Esophagus squamous epithelium (tissue), 5 donors: ENCODE results near the gene BORA. TPM values are rescaled to one million over a fixed set of nuclear protein-coding genes. Genes with fewer than 3 reads are reported as not detected.
"Not testable (repeated sequence)": the region's sequence is repeated elsewhere in the genome, so short reads cannot be mapped to it uniquely, and the experiment has no call there.

Experiments used
- DNase-seq: peaks from one replicate; lab custom pipeline; 2025; lab: John Stamatoyannopoulos, UW
- H3K27ac ChIP-seq, 4 donors: fragments of 200-600 bp; sonication (generic); one replicate each; pipeline ENCODE4 v1.5.1; 2016 to 2019; ENCODE audit warnings: mild to moderate bottlenecking in 1 of 4
- H3K27me3 ChIP-seq, 4 donors: fragments of 200-600 bp; sonication (generic); 1 replicate in 3 of 4; 2 replicates in 1 of 4; pipeline versions ENCODE4 v1.5.1 to v1.6.0; 2017 to 2021; ENCODE audit warnings: antibody characterized with exemption in 1 of 4
- H3K36me3 ChIP-seq, 3 donors: fragments of 200-600 bp; sonication (generic); one replicate each; pipeline ENCODE4 v1.5.1; 2016 to 2019
- H3K4me1 ChIP-seq, 3 donors: fragments of 200-600 bp; sonication (generic); one replicate each; pipeline ENCODE4 v1.5.1; 2017 to 2019
- H3K4me3 ChIP-seq, 4 donors: fragments of 200-600 bp; sonication (generic); 1 replicate in 3 of 4; 2 replicates in 1 of 4; pipeline ENCODE4 v1.5.1; 2016 to 2019; ENCODE audit warnings: mild to moderate bottlenecking in 2 of 4, moderate library complexity in 1 of 4
- H3K9me3 ChIP-seq, 3 donors: fragments of 200-600 bp; sonication (generic); one replicate each; pipeline ENCODE4 v1.5.1; 2016 to 2019
- POLR2A ChIP-seq, 4 donors: fragments of 450-650 bp; IDR thresholded peaks; one replicate each; pipeline ENCODE4 v1.6.1; 2017; ENCODE audit warnings: antibody characterized with exemption in 4 of 4, mild to moderate bottlenecking in 4 of 4, moderate library complexity in 3 of 4
- WGBS, 2 donors: methylation state at CpG; one replicate each; pipeline ENCODE4 v1.1.5; 2018; 5-methylcytosine and 5-hydroxymethylcytosine counted together
- intact Hi-C: fragments of 100-400 bp; cut with DNase I; formaldehyde crosslinking; loops from one replicate; pipeline ENCODE4 v1.15.0; 2022
- total RNA-seq, 4 donors: library from RNA; depleted of rRNA; stranded (reverse); fragments of >200 nt; gene quantifications; one replicate each; pipeline ENCODE4 v1.1.0, GENCODE V29; 2016
- TF ChIP-seq, protein P1 (sequence below), 6 experiments: fragments of 450-650 bp in 4 of 6; fragments of 200-600 bp in 2 of 6; sonication (generic) in 2 of 6; IDR thresholded peaks; one replicate each; pipeline ENCODE4 v1.5.1; 2016 to 2019; ENCODE audit warnings: antibody characterized with exemption in 6 of 6, mild to moderate bottlenecking in 4 of 6, moderate library complexity in 4 of 6
- donor health status: DM: yes; HTN: yes; CAD: no.

BORA gene
- total RNA-seq, 4 donors from 2014 or later, result 5.2 to 8.7 (median 6.2) TPM

DNA sequence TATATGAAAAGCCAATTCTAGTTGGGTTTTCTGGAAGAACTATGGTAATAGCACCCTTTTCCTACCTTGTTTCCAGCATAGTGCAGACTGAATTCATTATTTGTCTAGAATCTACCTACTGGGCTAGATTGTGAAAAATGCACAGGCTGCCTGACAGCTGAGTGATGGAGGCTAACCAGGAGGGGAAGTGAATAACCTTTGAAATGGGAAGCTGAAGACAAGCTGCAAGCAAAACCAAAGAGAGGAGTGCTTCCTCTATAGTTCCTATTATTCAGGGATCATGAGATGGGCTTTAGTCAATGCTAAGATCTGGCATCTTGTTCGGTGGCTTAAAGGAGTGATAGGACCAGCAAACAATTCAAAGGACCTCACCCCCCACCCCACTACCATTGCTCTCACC lies 27.2 kb upstream of the BORA start:
- H3K36me3 ChIP-seq, result peaks cover 0 to under 1% (median 0%) of the 10 kb centered on the region in 3 donors
- intact Hi-C loops, result no loop called here
- 45 to 67% methylated on average over 1 of the region's 1 CpG for whole genome bisulfite sequencing, 2 donors
- no peak overlapping the region for H3K27ac ChIP-seq
- H3K9me3 ChIP-seq, result no peaks in the 10 kb centered on the region
- no peak for TF ChIP-seq POLR2A (IDR thresholded peaks at IDR 0.05)
- TF ChIP-seq, protein P1, sequence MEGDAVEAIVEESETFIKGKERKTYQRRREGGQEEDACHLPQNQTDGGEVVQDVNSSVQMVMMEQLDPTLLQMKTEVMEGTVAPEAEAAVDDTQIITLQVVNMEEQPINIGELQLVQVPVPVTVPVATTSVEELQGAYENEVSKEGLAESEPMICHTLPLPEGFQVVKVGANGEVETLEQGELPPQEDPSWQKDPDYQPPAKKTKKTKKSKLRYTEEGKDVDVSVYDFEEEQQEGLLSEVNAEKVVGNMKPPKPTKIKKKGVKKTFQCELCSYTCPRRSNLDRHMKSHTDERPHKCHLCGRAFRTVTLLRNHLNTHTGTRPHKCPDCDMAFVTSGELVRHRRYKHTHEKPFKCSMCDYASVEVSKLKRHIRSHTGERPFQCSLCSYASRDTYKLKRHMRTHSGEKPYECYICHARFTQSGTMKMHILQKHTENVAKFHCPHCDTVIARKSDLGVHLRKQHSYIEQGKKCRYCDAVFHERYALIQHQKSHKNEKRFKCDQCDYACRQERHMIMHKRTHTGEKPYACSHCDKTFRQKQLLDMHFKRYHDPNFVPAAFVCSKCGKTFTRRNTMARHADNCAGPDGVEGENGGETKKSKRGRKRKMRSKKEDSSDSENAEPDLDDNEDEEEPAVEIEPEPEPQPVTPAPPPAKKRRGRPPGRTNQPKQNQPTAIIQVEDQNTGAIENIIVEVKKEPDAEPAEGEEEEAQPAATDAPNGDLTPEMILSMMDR (IDR thresholded peaks at IDR 0.05), result no peak
- H3K4me1 ChIP-seq, result no peaks in the 10 kb centered on the region
- no peak overlapping the region for H3K4me3 ChIP-seq
- no peak for DNase-seq
- H3K27me3 ChIP-seq, result no peaks in the 10 kb centered on the region

DNA sequence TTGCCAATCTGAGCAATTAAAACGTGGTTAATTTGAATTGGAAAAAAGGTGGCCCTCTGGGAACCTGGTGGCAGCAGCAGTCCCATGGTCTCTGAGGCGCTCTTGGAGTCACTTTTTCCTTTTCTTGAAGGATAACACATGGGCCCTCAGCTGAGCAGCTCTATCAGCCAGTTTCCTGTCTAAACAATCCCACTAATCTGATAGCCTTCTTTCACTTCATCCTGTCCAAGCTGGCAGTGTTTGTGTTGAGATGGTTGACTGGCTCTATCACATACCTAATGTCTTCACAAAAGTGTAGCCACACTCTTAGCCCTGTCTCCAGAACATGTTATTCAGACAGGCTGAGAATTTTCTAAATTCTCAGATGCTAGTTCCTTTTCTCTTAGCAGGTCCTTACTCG lies 10.9 kb upstream of the BORA start:
- peaks cover 0 to 76% (median 0%) of the 10 kb centered on the region in 3 donors for H3K36me3 ChIP-seq
- H3K9me3 ChIP-seq, result peaks cover 0 to 6% (median 0%) of the 10 kb centered on the region in 3 donors
- TF ChIP-seq POLR2A (IDR thresholded peaks at IDR 0.05), result no peak
- TF ChIP-seq, protein P1 (IDR thresholded peaks at IDR 0.05), result no peak
- no peak overlapping the region for H3K27ac ChIP-seq
- intact Hi-C loops, result no loop called here
- H3K4me1 ChIP-seq, result no peaks in the 10 kb centered on the region
- no peak for DNase-seq
- no peaks in the 10 kb centered on the region for H3K27me3 ChIP-seq
- no peak overlapping the region for H3K4me3 ChIP-seq
- WGBS, 2 donors, result 58 to 59% methylated on average over 3 of the region's 3 CpGs

DNA sequence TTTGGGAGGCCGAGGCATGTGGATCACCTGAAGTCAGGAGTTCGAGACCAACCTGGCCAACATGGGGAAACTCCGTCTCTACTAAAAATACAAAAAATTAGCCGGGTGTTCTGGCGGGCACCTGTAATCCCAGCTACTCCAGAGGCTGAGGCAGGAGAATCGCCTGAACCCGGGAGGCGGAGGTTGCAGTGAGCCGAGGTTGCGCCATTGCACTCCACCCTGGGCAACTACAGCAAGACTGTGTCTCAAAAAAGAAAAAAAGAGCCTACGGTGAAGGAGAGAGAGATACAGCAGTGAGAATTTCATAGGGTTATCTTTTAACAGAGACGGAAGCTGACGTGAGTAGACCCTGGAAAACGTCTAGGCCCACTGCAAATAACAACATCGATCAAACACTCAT lies 1.5 kb upstream of the BORA start:
- 79 to 86% methylated on average over 13 to 15 of the region's 15 CpGs for WGBS, 2 donors
- H3K4me3 ChIP-seq, result peak overlapping the region in 2 of 4 donors; percentile 73 to 78
- H3K9me3 ChIP-seq, H3K36me3 ChIP-seq, H3K27ac ChIP-seq, intact Hi-C loops, DNase-seq, H3K27me3 ChIP-seq: not testable (repeated sequence)
- H3K4me1 ChIP-seq, result peaks cover 3 to 35% (median 17%) of the 10 kb centered on the region in 3 donors

DNA sequence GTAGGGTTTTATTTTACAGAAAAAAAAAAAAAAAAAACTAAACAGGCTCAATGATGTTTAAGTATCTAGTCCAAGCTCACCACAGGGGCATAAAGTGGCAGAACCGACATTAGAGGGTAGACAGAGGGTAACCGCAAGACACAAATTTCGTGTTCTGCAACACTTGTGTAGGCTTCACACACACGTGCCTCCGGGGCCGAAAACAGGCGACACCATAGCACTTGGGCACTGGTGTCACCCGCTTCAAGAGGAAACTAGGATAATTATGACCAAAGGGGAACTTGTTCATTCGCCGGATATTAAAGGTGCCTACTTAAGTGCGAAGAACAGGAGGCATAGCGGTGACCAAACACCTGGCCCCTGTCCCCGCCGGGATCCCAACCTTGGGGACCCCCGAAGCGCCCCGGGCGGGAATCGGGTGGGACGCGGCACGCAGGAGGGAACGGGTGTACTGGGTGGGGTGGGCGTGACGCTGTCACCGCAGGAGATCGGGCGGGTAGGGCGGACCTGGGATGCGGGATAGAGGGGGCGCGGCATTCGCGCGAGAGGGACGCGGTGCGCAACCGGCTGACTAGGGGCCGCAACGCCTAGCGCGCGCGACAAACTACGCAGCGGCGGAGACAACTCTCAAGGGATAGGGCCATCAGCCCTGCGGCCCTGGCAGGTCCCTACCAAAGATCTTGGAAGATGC lies 852 bp upstream of the BORA start:
- Histone ChIP-seq H3K27ac (peak overlapping the region; percentile 67 to 86 (median 77)), H3K36me3 (peaks cover 0 to 2% (median 0%) of the 10 kb centered on the region in 3 donors), H3K4me1 (peaks cover 3 to 35% (median 17%) of the 10 kb centered on the region in 3 donors), H3K4me3 (peak overlapping the region; percentile 73 to 89 (median 80)), H3K27me3 (no peaks in the 10 kb centered on the region), H3K9me3 (no peaks in the 10 kb centered on the region)
- WGBS, 2 donors, result 2 to 6% methylated on average over 9 to 14 of the region's 49 CpGs
- intact Hi-C loops, result no loop called here
- no peak for TF ChIP-seq POLR2A (IDR thresholded peaks at IDR 0.05)
- TF ChIP-seq, protein P1 (IDR thresholded peaks at IDR 0.05), result no peak
- DNase-seq, result peak; percentile 6

DNA sequence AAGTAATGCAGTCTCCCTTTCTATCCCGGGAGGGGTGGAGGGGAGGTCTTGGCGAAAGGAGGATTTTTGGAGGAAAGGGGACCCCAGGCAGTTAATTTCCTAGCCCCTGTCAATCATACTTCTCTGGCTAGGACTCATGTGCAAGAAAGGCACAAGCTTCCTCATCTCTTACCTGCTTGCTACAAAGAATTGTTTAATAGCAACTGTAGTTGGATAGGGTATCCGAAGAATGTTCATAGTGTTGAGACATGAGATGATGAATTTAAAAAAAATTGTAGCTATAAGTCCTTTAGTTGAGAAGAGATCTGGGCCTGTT lies 525 bp downstream of the BORA start:
- Histone ChIP-seq H3K4me3 (peak overlapping the region; percentile 73 to 89 (median 80)), H3K9me3 (no peaks in the 10 kb centered on the region), H3K4me1 (peaks cover 3 to 35% (median 17%) of the 10 kb centered on the region in 3 donors), H3K27me3 (no peaks in the 10 kb centered on the region), H3K27ac (peak overlapping the region; percentile 46 to 87 (median 82)), H3K36me3 (peaks cover 0 to 14% (median 0%) of the 10 kb centered on the region in 3 donors)
- 2 to 3% methylated on average over 3 of the region's 3 CpGs for WGBS, 2 donors
- no peak for DNase-seq
- intact Hi-C loops, result no loop called here
- TF ChIP-seq, protein P1 (IDR thresholded peaks at IDR 0.05), result no peak
- TF ChIP-seq POLR2A (IDR thresholded peaks at IDR 0.05), result no peak
